SK-N-SH (cell line): Measurements from ENCODE around the gene ADAMTS5. TPM values are rescaled to one million over a fixed set of nuclear protein-coding genes. Genes with fewer than 3 reads are reported as not detected.

Experiments used
- CTCF ChIA-PET: fragments of 300-600, 350-600 bp; formaldehyde crosslinking; extraction: SDS; loops from one replicate; lab custom pipeline; 2021; lab: Yijun Ruan, JAX
- POLR2A ChIA-PET: fragments of 350-600 bp; sonication (Branson Sonifier 250); formaldehyde crosslinking; extraction: SDS; loops from one replicate; lab custom pipeline; 2020; ENCODE audit warnings: antibody characterized with exemption, inconsistent platforms; lab: Yijun Ruan, JAX
- DNase-seq: peaks from one replicate; pipeline ENCODE4 v3.0.0; 2012
- H2AFZ ChIP-seq: fragments of 200-600 bp; sonication (generic); 2 replicates; pipeline ENCODE4 v1.8.1; 2016; ENCODE audit warnings: antibody characterized with exemption, mild to moderate bottlenecking, low read depth
- H3F3A ChIP-seq: fragments of 200-600 bp; sonication (generic); replicated peaks from 2 replicates; pipeline ENCODE3; 2016; ENCODE audit warnings: antibody characterized with exemption, mild to moderate bottlenecking; ENCODE audit not compliant: insufficient read depth
- H3K27ac ChIP-seq, 2 experiments: fragments of 200-500 bp in 1 of 2; fragments of 200-600 bp in 1 of 2; sonication (Bioruptor generic) in 1 of 2; sonication (generic), shearing (Covaris generic) in 1 of 2; 2 replicates each; pipeline versions ENCODE4 v1.5.1 to v1.6.1; 2014 to 2016; ENCODE audit warnings: low read depth in 2 of 2, inconsistent platforms in 1 of 2, low read length in 1 of 2, mild to moderate bottlenecking in 1 of 2, mixed read lengths in 1 of 2
- H3K27me3 ChIP-seq: fragments of 200-600 bp; sonication (generic), shearing (Covaris generic); 2 replicates; pipeline ENCODE4 v1.6.1; 2016; ENCODE audit warnings: mixed run types; ENCODE audit not compliant: insufficient read depth
- H3K36me3 ChIP-seq, 2 experiments: fragments of 200-500 bp in 1 of 2; fragments of 200-600 bp in 1 of 2; sonication (Bioruptor generic) in 1 of 2; sonication (generic) in 1 of 2; replicated peaks in 1 of 2; 2 replicates each; pipeline versions ENCODE3 to v1.5.1; 2014 to 2016; ENCODE audit warnings: low read length in 1 of 2, mild to moderate bottlenecking in 1 of 2; ENCODE audit not compliant: insufficient read depth in 2 of 2, control insufficient read depth in 1 of 2
- H3K4me1 ChIP-seq, 2 experiments: fragments of 200-500 bp in 1 of 2; fragments of 200-600 bp in 1 of 2; sonication (Bioruptor generic) in 1 of 2; sonication (generic), shearing (Covaris generic) in 1 of 2; 2 replicates each; pipeline versions ENCODE4 v1.5.1 to v1.6.1; 2014 to 2016; ENCODE audit warnings: low read depth in 1 of 2, low read length in 1 of 2, mixed run types in 1 of 2; ENCODE audit not compliant: insufficient read depth in 2 of 2, control insufficient read depth in 1 of 2
- H3K4me2 ChIP-seq: fragments of 200-600 bp; sonication (generic), shearing (Covaris generic); 2 replicates; pipeline ENCODE4 v1.6.1; 2017; ENCODE audit warnings: mixed run types
- H3K4me3 ChIP-seq, 2 experiments: fragments of 200-500 bp in 1 of 2; fragments of 200-600 bp in 1 of 2; sonication (Bioruptor generic) in 1 of 2; sonication (generic), shearing (Covaris generic) in 1 of 2; 2 replicates each; pipeline versions ENCODE4 v1.5.1 to v1.8.1; 2014 to 2016; ENCODE audit warnings: low read depth in 2 of 2, inconsistent platforms in 1 of 2, low read length in 1 of 2, mild to moderate bottlenecking in 1 of 2, mixed read lengths in 1 of 2, moderate library complexity in 1 of 2
- H3K79me2 ChIP-seq: fragments of 200-600 bp; sonication (generic); 2 replicates; pipeline ENCODE4 v1.8.1; 2017; ENCODE audit warnings: mild to moderate bottlenecking; ENCODE audit not compliant: insufficient read depth
- H3K9ac ChIP-seq: fragments of 200-600 bp; sonication (generic); 2 replicates; pipeline ENCODE4 v1.6.1; 2017; ENCODE audit warnings: mixed run types
- H3K9me2 ChIP-seq: fragments of 200-600 bp; sonication (generic); 2 replicates; pipeline ENCODE4 v1.6.1; 2017; ENCODE audit warnings: mixed run types
- H3K9me3 ChIP-seq: fragments of 200-600 bp; sonication (generic); 2 replicates; pipeline ENCODE4 v1.6.1; 2017; ENCODE audit warnings: mixed run types, mild to moderate bottlenecking, moderate library complexity
- H4K20me1 ChIP-seq: fragments of 200-600 bp; sonication (generic); 2 replicates; pipeline ENCODE4 v1.6.1; 2017; ENCODE audit warnings: mild to moderate bottlenecking, mixed run types; ENCODE audit not compliant: insufficient read depth
- EP300 ChIP-seq, 2 experiments: IDR thresholded peaks; 2 replicates each; pipeline versions ENCODE4 v1.4.0 to v1.6.1; 2012; ENCODE audit warnings: borderline replicate concordance in 1 of 2, low read depth in 1 of 2, low read length in 1 of 2
- EZH2phosphoT487 ChIP-seq: fragments of 200-600 bp; sonication (generic); IDR thresholded peaks from 2 replicates; pipeline ENCODE4 v1.6.1; 2017; ENCODE audit warnings: low read depth, mixed run types, mild to moderate bottlenecking, antibody characterized with exemption, moderate library complexity, borderline replicate concordance
- FOSL2 ChIP-seq: IDR thresholded peaks from 2 replicates; pipeline ENCODE4 v1.4.0; 2012; ENCODE audit warnings: low read depth, mild to moderate bottlenecking, moderate library complexity, borderline replicate concordance
- FOXJ3 ChIP-seq: sonication (generic); formaldehyde crosslinking; IDR thresholded peaks from 2 replicates; pipeline ENCODE4 v1.5.1; 2020; ENCODE audit warnings: mild to moderate bottlenecking, missing genetic modification reagents
- JUND ChIP-seq: IDR thresholded peaks from 2 replicates; pipeline ENCODE4 v1.4.0; 2012
- MXI1 ChIP-seq: IDR thresholded peaks from 2 replicates; pipeline ENCODE4 v1.6.1; 2012; ENCODE audit warnings: mild to moderate bottlenecking, low read depth, low read length, improper control_type of control experiment
- NRF1 ChIP-seq: IDR thresholded peaks from 2 replicates; pipeline ENCODE4 v1.6.1; 2012; ENCODE audit warnings: low read depth, mild to moderate bottlenecking, low read length
- RAD21 ChIP-seq: IDR thresholded peaks from 2 replicates; pipeline ENCODE4 v1.6.1; 2012; ENCODE audit warnings: mild to moderate bottlenecking, low read length
- SIN3A ChIP-seq: IDR thresholded peaks from 2 replicates; pipeline ENCODE4 v1.6.1; 2012; ENCODE audit warnings: low read depth, mild to moderate bottlenecking, low read length, moderate library complexity, borderline replicate concordance
- TCF12 ChIP-seq: IDR thresholded peaks from 2 replicates; pipeline ENCODE4 v1.4.0; 2012
- YY1 ChIP-seq: IDR thresholded peaks from 2 replicates; pipeline ENCODE4 v1.4.0; 2012; ENCODE audit warnings: low read depth, mild to moderate bottlenecking
- WGBS: methylation state at CpG from one replicate; pipeline ENCODE4 v1.1.6; 2017; ENCODE audit warnings: low lambda C conversion rate; 5-methylcytosine and 5-hydroxymethylcytosine counted together
- polyA plus RNA-seq, 3 experiments: library from polyadenylated mRNA; depleted of rRNA; stranded (reverse); fragments of >200 nt; gene quantifications; 2 replicates each; pipeline ENCODE4 v1.2.3, GENCODE V29; 2012
- TF ChIP-seq, protein P1 (sequence below): fragments of 200-600 bp; sonication (generic); IDR thresholded peaks from 2 replicates; pipeline ENCODE4 v1.6.1; 2017; ENCODE audit warnings: antibody characterized with exemption, mild to moderate bottlenecking, moderate library complexity
- TF ChIP-seq, protein P2 (sequence below): IDR thresholded peaks from 2 replicates; pipeline ENCODE4; 2012
- TF ChIP-seq, protein P3 (sequence below): IDR thresholded peaks from 2 replicates; pipeline ENCODE4 v1.6.1; 2012; ENCODE audit warnings: mild to moderate bottlenecking, low read depth, low read length, moderate library complexity
- TF ChIP-seq, protein P4 (sequence below): IDR thresholded peaks from 2 replicates; pipeline ENCODE4 v1.4.0; 2012; ENCODE audit warnings: low read depth

The ADAMTS5 gene
- polyA plus RNA-seq, 1 of the 3 experiments (the other 2 are of a cell fraction) = 0.90 TPM

DNA sequence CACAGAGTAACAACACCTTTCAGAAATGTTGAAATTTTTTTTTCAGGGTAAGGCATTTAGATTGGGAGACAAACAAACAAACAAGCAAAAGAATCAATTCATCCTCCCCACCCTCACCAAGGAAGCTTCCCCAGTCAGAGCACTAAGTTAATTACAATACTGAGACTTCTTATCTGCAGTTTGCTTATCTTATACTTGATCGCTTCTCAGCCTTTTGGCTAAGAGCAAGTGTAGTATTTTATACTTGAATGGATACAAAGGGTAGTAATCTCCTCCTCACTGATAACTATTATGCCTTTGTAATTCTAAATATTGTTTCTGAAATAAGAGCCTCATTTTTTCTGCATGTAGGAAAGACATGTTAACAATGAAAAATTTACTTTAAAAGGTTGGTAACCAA lies 54.4 kb downstream of the ADAMTS5 start:
- ChIA-PET POLR2A (no interaction called here), CTCF (no interaction called here)
- H3F3A ChIP-seq = no peaks in the 10 kb centered on the region
- no peaks in the 10 kb centered on the region for H3K9me3 ChIP-seq
- H3K27me3 ChIP-seq = no peaks in the 10 kb centered on the region
- no peak overlapping the region for H3K4me2 ChIP-seq
- H3K4me3 ChIP-seq = no peak overlapping the region
- WGBS = 81% methylated on average over 1 of the region's 1 CpG
- no peaks in the 10 kb centered on the region for H3K9me2 ChIP-seq
- H2AFZ ChIP-seq = no peak overlapping the region
- no peak overlapping the region for H3K27ac ChIP-seq
- H3K36me3 ChIP-seq = no peaks in the 10 kb centered on the region
- no peaks in the 10 kb centered on the region for H4K20me1 ChIP-seq
- no peak overlapping the region for H3K9ac ChIP-seq
- H3K79me2 ChIP-seq = no peaks in the 10 kb centered on the region
- no peak for DNase-seq
- TF ChIP-seq, protein P1, sequence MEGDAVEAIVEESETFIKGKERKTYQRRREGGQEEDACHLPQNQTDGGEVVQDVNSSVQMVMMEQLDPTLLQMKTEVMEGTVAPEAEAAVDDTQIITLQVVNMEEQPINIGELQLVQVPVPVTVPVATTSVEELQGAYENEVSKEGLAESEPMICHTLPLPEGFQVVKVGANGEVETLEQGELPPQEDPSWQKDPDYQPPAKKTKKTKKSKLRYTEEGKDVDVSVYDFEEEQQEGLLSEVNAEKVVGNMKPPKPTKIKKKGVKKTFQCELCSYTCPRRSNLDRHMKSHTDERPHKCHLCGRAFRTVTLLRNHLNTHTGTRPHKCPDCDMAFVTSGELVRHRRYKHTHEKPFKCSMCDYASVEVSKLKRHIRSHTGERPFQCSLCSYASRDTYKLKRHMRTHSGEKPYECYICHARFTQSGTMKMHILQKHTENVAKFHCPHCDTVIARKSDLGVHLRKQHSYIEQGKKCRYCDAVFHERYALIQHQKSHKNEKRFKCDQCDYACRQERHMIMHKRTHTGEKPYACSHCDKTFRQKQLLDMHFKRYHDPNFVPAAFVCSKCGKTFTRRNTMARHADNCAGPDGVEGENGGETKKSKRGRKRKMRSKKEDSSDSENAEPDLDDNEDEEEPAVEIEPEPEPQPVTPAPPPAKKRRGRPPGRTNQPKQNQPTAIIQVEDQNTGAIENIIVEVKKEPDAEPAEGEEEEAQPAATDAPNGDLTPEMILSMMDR = no peak
- TF ChIP-seq, protein P2, sequence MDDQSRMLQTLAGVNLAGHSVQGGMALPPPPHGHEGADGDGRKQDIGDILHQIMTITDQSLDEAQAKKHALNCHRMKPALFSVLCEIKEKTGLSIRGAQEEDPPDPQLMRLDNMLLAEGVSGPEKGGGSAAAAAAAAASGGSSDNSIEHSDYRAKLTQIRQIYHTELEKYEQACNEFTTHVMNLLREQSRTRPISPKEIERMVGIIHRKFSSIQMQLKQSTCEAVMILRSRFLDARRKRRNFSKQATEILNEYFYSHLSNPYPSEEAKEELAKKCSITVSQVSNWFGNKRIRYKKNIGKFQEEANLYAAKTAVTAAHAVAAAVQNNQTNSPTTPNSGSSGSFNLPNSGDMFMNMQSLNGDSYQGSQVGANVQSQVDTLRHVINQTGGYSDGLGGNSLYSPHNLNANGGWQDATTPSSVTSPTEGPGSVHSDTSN = no peak
- TF ChIP-seq FOXJ3 (CRISPR knock-in tag) (no peak), FOSL2 (no peak), MXI1 (no peak), EZH2phosphoT487 (no peak), YY1 (no peak), SIN3A (no peak), JUND (no peak), EP300 (IDR thresholded peaks at IDR 0.05; ENCODE audit: borderline replicate concordance in 1 of 2, low read depth in 1 of 2, low read length in 1 of 2) (no peak), RAD21 (no peak), NRF1 (no peak), TCF12 (no peak)
- TF ChIP-seq, protein P3, sequence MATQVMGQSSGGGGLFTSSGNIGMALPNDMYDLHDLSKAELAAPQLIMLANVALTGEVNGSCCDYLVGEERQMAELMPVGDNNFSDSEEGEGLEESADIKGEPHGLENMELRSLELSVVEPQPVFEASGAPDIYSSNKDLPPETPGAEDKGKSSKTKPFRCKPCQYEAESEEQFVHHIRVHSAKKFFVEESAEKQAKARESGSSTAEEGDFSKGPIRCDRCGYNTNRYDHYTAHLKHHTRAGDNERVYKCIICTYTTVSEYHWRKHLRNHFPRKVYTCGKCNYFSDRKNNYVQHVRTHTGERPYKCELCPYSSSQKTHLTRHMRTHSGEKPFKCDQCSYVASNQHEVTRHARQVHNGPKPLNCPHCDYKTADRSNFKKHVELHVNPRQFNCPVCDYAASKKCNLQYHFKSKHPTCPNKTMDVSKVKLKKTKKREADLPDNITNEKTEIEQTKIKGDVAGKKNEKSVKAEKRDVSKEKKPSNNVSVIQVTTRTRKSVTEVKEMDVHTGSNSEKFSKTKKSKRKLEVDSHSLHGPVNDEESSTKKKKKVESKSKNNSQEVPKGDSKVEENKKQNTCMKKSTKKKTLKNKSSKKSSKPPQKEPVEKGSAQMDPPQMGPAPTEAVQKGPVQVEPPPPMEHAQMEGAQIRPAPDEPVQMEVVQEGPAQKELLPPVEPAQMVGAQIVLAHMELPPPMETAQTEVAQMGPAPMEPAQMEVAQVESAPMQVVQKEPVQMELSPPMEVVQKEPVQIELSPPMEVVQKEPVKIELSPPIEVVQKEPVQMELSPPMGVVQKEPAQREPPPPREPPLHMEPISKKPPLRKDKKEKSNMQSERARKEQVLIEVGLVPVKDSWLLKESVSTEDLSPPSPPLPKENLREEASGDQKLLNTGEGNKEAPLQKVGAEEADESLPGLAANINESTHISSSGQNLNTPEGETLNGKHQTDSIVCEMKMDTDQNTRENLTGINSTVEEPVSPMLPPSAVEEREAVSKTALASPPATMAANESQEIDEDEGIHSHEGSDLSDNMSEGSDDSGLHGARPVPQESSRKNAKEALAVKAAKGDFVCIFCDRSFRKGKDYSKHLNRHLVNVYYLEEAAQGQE = no peak
- TF ChIP-seq, protein P4, sequence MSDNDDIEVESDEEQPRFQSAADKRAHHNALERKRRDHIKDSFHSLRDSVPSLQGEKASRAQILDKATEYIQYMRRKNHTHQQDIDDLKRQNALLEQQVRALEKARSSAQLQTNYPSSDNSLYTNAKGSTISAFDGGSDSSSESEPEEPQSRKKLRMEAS = no peak
- TF ChIP-seq, all 33 proteins: peak for 0
- H3K4me1 ChIP-seq = no peaks in the 10 kb centered on the region
